K562 (cell line): Measurements from ENCODE around the gene ZBTB44. TPM values are rescaled to one million over a fixed set of nuclear protein-coding genes. Genes with fewer than 3 reads are reported as not detected.

Source experiments
- ATAC-seq: fragments of 200-7000 bp; cut with Tn5 transposase; 3 replicates; pipeline ENCODE4 v1.9.1; 2020; ENCODE audit warnings: moderate library complexity
- BruUV-seq: library from RNA; stranded (reverse); fragments of 400-500 nt; replicated peaks from 2 replicates; lab custom pipeline; 2021; lab: Mats Ljungman, UMichigan
- CTCF ChIA-PET: fragments of 300-600 bp; formaldehyde crosslinking; extraction: SDS; loops from one replicate; lab custom pipeline; 2021; ENCODE audit warnings: low intra/inter-chr PET ratio; lab: Yijun Ruan, JAX
- POLR2A ChIA-PET: fragments of 300-600, 350-650 bp; sonication (Branson Sonifier 250); formaldehyde crosslinking; extraction: SDS; loops from one replicate; lab custom pipeline; 2021; ENCODE audit warnings: antibody characterized with exemption, inconsistent platforms; lab: Yijun Ruan, JAX
- DNase-seq, 4 experiments: peaks; one replicate each; pipeline versions ENCODE4 v3.0.0 to v3.0.0-alpha.2; 2011 to 2018; ENCODE audit warnings: low spot score in 3 of 4, mixed read lengths in 3 of 4; ENCODE audit errors: extremely low read depth in 1 of 4
- FAIRE-seq: peaks from 2 replicates; lab custom pipeline; 2011; peaks lifted over from hg19 to GRCh38; lab: Jason Lieb, UNC
- H2AFZ ChIP-seq: 2 replicates; pipeline ENCODE4 v1.6.0; 2011; ENCODE audit warnings: low read depth, low read length, control low read depth, inconsistent platforms
- H3K27ac ChIP-seq: fragments of 200-600 bp; 3 replicates; pipeline ENCODE4 v1.8.0; 2011; ENCODE audit warnings: low read depth, mild to moderate bottlenecking, control low read depth, inconsistent platforms, low read length, moderate library complexity, mixed read lengths; ENCODE audit errors: extremely low read depth
- H3K27me3 ChIP-seq, 2 experiments: fragments of 300-600 bp in 1 of 2; 2 replicates in 1 of 2; 3 replicates in 1 of 2; pipeline versions ENCODE4 v1.6.0 to v1.8.0; 2011; ENCODE audit warnings: inconsistent platforms in 2 of 2, low read length in 2 of 2, mild to moderate bottlenecking in 1 of 2, mixed read lengths in 1 of 2, moderate library complexity in 1 of 2; ENCODE audit not compliant: control insufficient read depth in 2 of 2, insufficient read depth in 2 of 2
- H3K36me3 ChIP-seq: fragments of 300-600 bp; 3 replicates; pipeline ENCODE4 v1.8.0; 2011; ENCODE audit warnings: mild to moderate bottlenecking, low read length, inconsistent platforms; ENCODE audit not compliant: control insufficient read depth, insufficient read depth
- H3K4me1 ChIP-seq, 2 experiments: fragments of 200-600 bp in 1 of 2; replicated peaks in 1 of 2; 2 replicates in 1 of 2; 3 replicates in 1 of 2; pipeline versions ENCODE4 v1.5.1 to v1.8.0; 2011; ENCODE audit warnings: inconsistent platforms in 2 of 2, low read length in 2 of 2, mild to moderate bottlenecking in 1 of 2, mixed read lengths in 1 of 2, moderate library complexity in 1 of 2; ENCODE audit not compliant: control insufficient read depth in 2 of 2, insufficient read depth in 2 of 2
- H3K4me2 ChIP-seq: 2 replicates; pipeline ENCODE4 v1.6.1; 2011; ENCODE audit warnings: low read length, control low read depth, inconsistent platforms, mixed read lengths; ENCODE audit not compliant: insufficient read depth
- H3K4me3 ChIP-seq: fragments of 200-600 bp; sonication (generic), shearing (Covaris generic); 2 replicates; pipeline ENCODE4 v1.5.1; 2016; ENCODE audit warnings: control low read depth, inconsistent platforms
- H3K79me2 ChIP-seq: fragments of 200-600 bp; 3 replicates; pipeline ENCODE4 v1.8.0; 2011; ENCODE audit warnings: low read length, inconsistent platforms; ENCODE audit not compliant: control insufficient read depth, insufficient read depth
- H3K9ac ChIP-seq, 2 experiments: 2 replicates each; pipeline versions ENCODE4 v1.6.0 to v1.6.1; 2011; ENCODE audit warnings: low read depth in 2 of 2, low read length in 2 of 2, control low read depth in 1 of 2, inconsistent platforms in 1 of 2, mild to moderate bottlenecking in 1 of 2, mixed read lengths in 1 of 2; ENCODE audit not compliant: insufficient read depth in 1 of 2
- H3K9me1 ChIP-seq: one replicate; pipeline ENCODE4 v1.6.0; 2011; ENCODE audit warnings: inconsistent platforms, mild to moderate bottlenecking, low read length, moderate library complexity; ENCODE audit not compliant: control insufficient read depth, insufficient read depth
- H3K9me3 ChIP-seq: replicated peaks from 2 replicates; pipeline ENCODE4 v1.5.1; 2011; ENCODE audit warnings: low read depth, low read length, inconsistent platforms; ENCODE audit not compliant: control insufficient read depth, insufficient read depth
- H4K20me1 ChIP-seq: replicated peaks from 2 replicates; pipeline ENCODE4 v1.6.1; 2011; ENCODE audit warnings: low read length, inconsistent platforms, mixed read lengths; ENCODE audit not compliant: control insufficient read depth, insufficient read depth
- BDP1 ChIP-seq: IDR thresholded peaks from 3 replicates; pipeline ENCODE4 v1.6.1; 2011; ENCODE audit not compliant: insufficient read length, insufficient read depth
- CBX1 ChIP-seq: sonication (generic); IDR thresholded peaks from 2 replicates; pipeline ENCODE4 v1.6.1; 2016; ENCODE audit warnings: antibody characterized with exemption, low read depth, mild to moderate bottlenecking
- FOXJ3 ChIP-seq: sonication (generic); formaldehyde crosslinking; IDR thresholded peaks from 2 replicates; pipeline ENCODE4 v1.4.0; 2020; ENCODE audit warnings: mild to moderate bottlenecking, missing genetic modification reagents
- HDAC1 ChIP-seq, 2 experiments: fragments of 450-650 bp; IDR thresholded peaks; 2 replicates each; pipeline ENCODE4 v1.6.1; 2016 to 2017; ENCODE audit warnings: inconsistent platforms in 1 of 2, mild to moderate bottlenecking in 1 of 2, moderate library complexity in 1 of 2
- KHSRP ChIP-seq: fragments of 450-650 bp; IDR thresholded peaks from 2 replicates; pipeline ENCODE4 v1.6.1; 2017
- KLF1 ChIP-seq: fragments of 450-650 bp; IDR thresholded peaks from 2 replicates; pipeline ENCODE4 v1.6.1; 2016; ENCODE audit warnings: missing genetic modification characterization, missing compliant biosample characterization
- MYBL2 ChIP-seq, 2 experiments: fragments of 450-650 bp in 1 of 2; sonication (generic) in 1 of 2; formaldehyde crosslinking in 1 of 2; IDR thresholded peaks; 2 replicates each; pipeline versions ENCODE4 v1.6.1 to v1.8.1; 2017 to 2022; ENCODE audit warnings: borderline replicate concordance in 1 of 2, inconsistent platforms in 1 of 2, low read depth in 1 of 2, mild to moderate bottlenecking in 1 of 2, missing genetic modification reagents in 1 of 2, moderate library complexity in 1 of 2
- NFIC ChIP-seq: fragments of 450-650 bp; IDR thresholded peaks from 2 replicates; pipeline ENCODE4 v1.6.1; 2017; ENCODE audit warnings: mild to moderate bottlenecking, inconsistent platforms
- PTTG1 ChIP-seq: fragments of 450-650 bp; IDR thresholded peaks from 2 replicates; pipeline ENCODE4 v1.6.1; 2016; ENCODE audit warnings: low read depth, mild to moderate bottlenecking, missing genetic modification characterization, missing compliant biosample characterization
- RBM34 ChIP-seq: fragments of 200-400 bp; formaldehyde crosslinking; IDR thresholded peaks from 2 replicates; pipeline ENCODE4 v1.6.1; 2018; ENCODE audit warnings: low read length, borderline replicate concordance; ENCODE audit not compliant: insufficient read depth
- SMAD1 ChIP-seq: fragments of 150-350 bp; IDR thresholded peaks from 2 replicates; pipeline ENCODE4 v1.6.1; 2014; ENCODE audit warnings: low read length, low read depth; ENCODE audit not compliant: partially characterized antibody
- SMARCC2 ChIP-seq: fragments of 450-650 bp; IDR thresholded peaks from 2 replicates; pipeline ENCODE4 v1.6.1; 2017; ENCODE audit warnings: antibody characterized with exemption, moderate library complexity, mild to moderate bottlenecking, low read depth
- THRA ChIP-seq: fragments of 450-650 bp; IDR thresholded peaks from 2 replicates; pipeline ENCODE4 v1.6.1; 2017; ENCODE audit warnings: mild to moderate bottlenecking, moderate library complexity
- THRB ChIP-seq: fragments of 450-650 bp; formaldehyde crosslinking; conservative IDR thresholded peaks from 2 replicates; pipeline ENCODE4 v1.4.0; 2022; ENCODE audit warnings: mild to moderate bottlenecking, missing genetic modification characterization
- ZBTB33 ChIP-seq: sonication (generic); formaldehyde crosslinking; IDR thresholded peaks from 2 replicates; pipeline ENCODE4 v1.8.1; 2023; ENCODE audit warnings: mild to moderate bottlenecking, missing genetic modification reagents
- ZC3H8 ChIP-seq: fragments of 450-650 bp; IDR thresholded peaks from 2 replicates; pipeline ENCODE4 v1.6.1; 2017
- ZNF140 ChIP-seq: fragments of 250-450 bp; sonication (Bioruptor Pico); IDR thresholded peaks from 2 replicates; pipeline ENCODE4 v1.8.0; 2021; ENCODE audit warnings: moderate library complexity, mild to moderate bottlenecking, inconsistent platforms
- ZNF146 ChIP-seq: IDR thresholded peaks from one replicate; pipeline ENCODE4 v1.6.1; 2018; ENCODE audit warnings: missing compliant biosample characterization; ENCODE audit not compliant: unreplicated experiment
- WGBS: fragments of 100-300 bp; shearing (Covaris generic); methylation state at CpG from one replicate; pipeline ENCODE4 v1.1.6; 2016; ENCODE audit warnings: low coverage, mixed read lengths; ENCODE audit not compliant: insufficient coverage; ENCODE audit errors: missing lambda C conversion rate; 5-methylcytosine and 5-hydroxymethylcytosine counted together
- in situ Hi-C: fragments of 300-500 bp; cut with MboI; formaldehyde crosslinking; loops from 4 replicates; pipeline ENCODE4 v1.15.0; 2018; ENCODE audit warnings: inconsistent platforms, mixed read lengths
- intact Hi-C: fragments of 100-400 bp; cut with micrococcal nuclease; formaldehyde crosslinking; loops from 2 replicates; pipeline ENCODE4 v1.14.2; 2022
- polyA plus RNA-seq, 8 experiments: library from polyadenylated mRNA; depleted of rRNA in 4 of 8; stranded (reverse) in 5 of 8; unstranded in 3 of 8; fragments of >200 nt; fragmentation: Nextera tagmentation in 2 of 8; fragmentation: Illumina TruSeq in 1 of 8; extraction: Ambion mirVana in 2 of 8; extraction: Trizol in 1 of 8; gene quantifications; 2 replicates each; pipeline versions ENCODE4 v1.2.1 to v1.2.3, GENCODE V29; 2011 to 2014; ENCODE audit warnings: inconsistent platforms in 1 of 8, missing spikeins in 1 of 8
- total RNA-seq, 7 experiments: library from RNA; depleted of rRNA in 6 of 7; stranded (reverse); fragments of >200 nt in 6 of 7; fragmentation: Illumina TruSeq in 2 of 7; extraction: Trizol in 2 of 7; gene quantifications; 2 replicates each; pipeline versions ENCODE4 v1.2.1 to v1.2.3, GENCODE V29; 2011 to 2021; ENCODE audit warnings: low replicate concordance in 1 of 7

Gene ZBTB44
- total and polyA plus RNA-seq, 9 of the 15 experiments (the other 6 are each of a cell fraction or from before 2014, with no cell fraction given), result 4.7 to 27.1 (median 17.3) TPM

GRCh38 chr11:130177782-130178181 lies 136.9 kb downstream of the ZBTB44 start:
- no peak for DNase-seq
- Histone ChIP-seq H4K20me1 (peaks cover 4% of the 10 kb centered on the region; the same call in 1 of the 2 replicates), H3K4me1 (peaks cover 0 to 3% of the 10 kb centered on the region in 2 experiments; a peak in 2 of 5 replicates), H3K79me2 (no peaks in the 10 kb centered on the region), H3K9me1 (no peaks in the 10 kb centered on the region), H3K27me3 (peaks cover 52 to 86% of the 10 kb centered on the region in 2 experiments), H3K4me2 (no peak overlapping the region), H3K36me3 (no peaks in the 10 kb centered on the region), H2AFZ (no peak overlapping the region), H3K4me3 (no peak overlapping the region), H3K9ac (no peak overlapping the region), H3K9me3 (no peaks in the 10 kb centered on the region), H3K27ac (no peak overlapping the region)
- POLR2A ChIA-PET, result interaction anchor here (0.6 to 1.0 kb wide), 2 partner anchors 34 to 681 kb away, joined by 3 read pairs; no protein-coding TSS in a partner anchor
- in situ Hi-C loops, result no loop called here
- BruUV-seq, result no TSS peak
- TF ChIP-seq NFIC (no peak), MYBL2 (IDR thresholded peaks at IDR 0.05; ENCODE audit: low read depth) (no peak), MYBL2 (CRISPR knock-in tag; IDR thresholded peaks at IDR 0.05; ENCODE audit: borderline replicate concordance) (no peak), SMARCC2 (no peak), THRA (no peak), ZNF140 (no peak), KLF1 (no peak), BDP1 (no peak), FOXJ3 (CRISPR knock-in tag) (no peak), SMAD1 (no peak), KHSRP (no peak), PTTG1 (tag) (no peak), THRB (no peak), HDAC1 (IDR thresholded peaks at IDR 0.05) (no peak), ZNF146 (CRISPR knock-in tag) (no peak), ZBTB33 (CRISPR knock-in tag) (no peak), CBX1 (no peak), RBM34 (no peak), ZC3H8 (no peak)
- intact Hi-C loops, result no loop called here
- no peak for ATAC-seq
- WGBS, result 2% methylated on average over 10 of the region's 10 CpGs
- CTCF ChIA-PET, result no interaction called here
- FAIRE-seq, result no peak
